ENCODE data around the gene EDC4.

DNA sequence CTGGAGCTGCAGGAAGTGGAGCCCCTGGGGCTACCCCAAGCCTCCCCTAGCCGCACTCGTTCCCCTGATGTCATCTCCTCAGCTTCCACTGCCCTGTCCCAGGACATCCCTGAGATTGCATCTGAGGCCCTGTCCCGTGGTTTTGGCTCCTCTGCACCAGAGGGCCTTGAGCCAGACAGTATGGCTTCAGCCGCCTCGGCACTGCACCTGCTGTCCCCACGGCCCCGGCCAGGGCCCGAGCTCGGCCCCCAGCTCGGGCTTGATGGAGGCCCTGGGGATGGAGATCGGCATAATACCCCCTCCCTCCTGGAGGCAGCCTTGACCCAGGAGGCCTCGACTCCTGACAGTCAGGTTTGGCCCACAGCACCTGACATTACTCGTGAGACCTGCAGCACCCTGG is 7.7 kb downstream of the EDC4 start:
- TF ChIP-seq, protein P1, sequence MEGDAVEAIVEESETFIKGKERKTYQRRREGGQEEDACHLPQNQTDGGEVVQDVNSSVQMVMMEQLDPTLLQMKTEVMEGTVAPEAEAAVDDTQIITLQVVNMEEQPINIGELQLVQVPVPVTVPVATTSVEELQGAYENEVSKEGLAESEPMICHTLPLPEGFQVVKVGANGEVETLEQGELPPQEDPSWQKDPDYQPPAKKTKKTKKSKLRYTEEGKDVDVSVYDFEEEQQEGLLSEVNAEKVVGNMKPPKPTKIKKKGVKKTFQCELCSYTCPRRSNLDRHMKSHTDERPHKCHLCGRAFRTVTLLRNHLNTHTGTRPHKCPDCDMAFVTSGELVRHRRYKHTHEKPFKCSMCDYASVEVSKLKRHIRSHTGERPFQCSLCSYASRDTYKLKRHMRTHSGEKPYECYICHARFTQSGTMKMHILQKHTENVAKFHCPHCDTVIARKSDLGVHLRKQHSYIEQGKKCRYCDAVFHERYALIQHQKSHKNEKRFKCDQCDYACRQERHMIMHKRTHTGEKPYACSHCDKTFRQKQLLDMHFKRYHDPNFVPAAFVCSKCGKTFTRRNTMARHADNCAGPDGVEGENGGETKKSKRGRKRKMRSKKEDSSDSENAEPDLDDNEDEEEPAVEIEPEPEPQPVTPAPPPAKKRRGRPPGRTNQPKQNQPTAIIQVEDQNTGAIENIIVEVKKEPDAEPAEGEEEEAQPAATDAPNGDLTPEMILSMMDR (IDR thresholded peaks at IDR 0.05), result no peak
- no peak for TF ChIP-seq POLR2A (IDR thresholded peaks at IDR 0.05)
